Spleen (tissue), 7 donors: ENCODE results near the gene ST8SIA4.

Experiments
- POLR2A ChIP-seq, 3 donors: fragments of 450-650 bp; IDR thresholded peaks; one replicate each; pipeline ENCODE4 v1.5.1; 2017; ENCODE audit warnings: antibody characterized with exemption in 3 of 3, mild to moderate bottlenecking in 1 of 3
- TF ChIP-seq, protein P1 (sequence below), 11 experiments: fragments of 200-600 bp in 7 of 11; fragments of 450-650 bp in 4 of 11; sonication (generic) in 4 of 11; IDR thresholded peaks in 8 of 11; conservative IDR thresholded peaks in 3 of 11; 1 replicate in 7 of 11; 2 replicates in 4 of 11; pipeline versions ENCODE4 v1.4.0 to v1.8.0; 2016 to 2021; ENCODE audit warnings: antibody characterized with exemption in 11 of 11, inconsistent platforms in 4 of 11, mild to moderate bottlenecking in 1 of 11
- donor health status: DM: no; HTN: no; CAD: no; lungs with moderate emphysema.
- donor health status: DM: no; HTN: no; CAD: no.
- donor health status: DM: no; HTN: no; CAD: no.

DNA sequence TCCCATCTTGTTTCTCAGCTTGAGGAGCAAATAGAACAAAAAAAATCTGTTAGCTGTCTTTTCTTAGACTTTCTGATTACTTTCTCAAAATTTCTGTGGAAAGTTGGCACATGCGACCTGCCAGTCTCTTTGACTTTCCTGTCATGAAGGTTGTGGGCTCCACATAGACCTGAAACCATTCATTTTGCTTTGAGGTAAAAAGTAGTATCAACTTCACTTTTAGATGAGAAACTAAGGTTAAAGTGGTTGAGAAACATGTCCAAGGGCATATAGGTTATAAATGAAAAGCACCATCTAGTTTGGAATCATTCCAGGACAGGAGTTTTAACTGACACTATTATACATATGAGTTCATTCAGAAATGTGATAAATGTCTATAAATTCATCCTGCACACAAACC, 42.7 kb downstream of the ST8SIA4 start:
- no peak for TF ChIP-seq POLR2A (IDR thresholded peaks at IDR 0.05)
- TF ChIP-seq, protein P1, sequence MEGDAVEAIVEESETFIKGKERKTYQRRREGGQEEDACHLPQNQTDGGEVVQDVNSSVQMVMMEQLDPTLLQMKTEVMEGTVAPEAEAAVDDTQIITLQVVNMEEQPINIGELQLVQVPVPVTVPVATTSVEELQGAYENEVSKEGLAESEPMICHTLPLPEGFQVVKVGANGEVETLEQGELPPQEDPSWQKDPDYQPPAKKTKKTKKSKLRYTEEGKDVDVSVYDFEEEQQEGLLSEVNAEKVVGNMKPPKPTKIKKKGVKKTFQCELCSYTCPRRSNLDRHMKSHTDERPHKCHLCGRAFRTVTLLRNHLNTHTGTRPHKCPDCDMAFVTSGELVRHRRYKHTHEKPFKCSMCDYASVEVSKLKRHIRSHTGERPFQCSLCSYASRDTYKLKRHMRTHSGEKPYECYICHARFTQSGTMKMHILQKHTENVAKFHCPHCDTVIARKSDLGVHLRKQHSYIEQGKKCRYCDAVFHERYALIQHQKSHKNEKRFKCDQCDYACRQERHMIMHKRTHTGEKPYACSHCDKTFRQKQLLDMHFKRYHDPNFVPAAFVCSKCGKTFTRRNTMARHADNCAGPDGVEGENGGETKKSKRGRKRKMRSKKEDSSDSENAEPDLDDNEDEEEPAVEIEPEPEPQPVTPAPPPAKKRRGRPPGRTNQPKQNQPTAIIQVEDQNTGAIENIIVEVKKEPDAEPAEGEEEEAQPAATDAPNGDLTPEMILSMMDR (IDR thresholded peaks at IDR 0.05 in 8 of 11, conservative IDR thresholded peaks at IDR 0.05 in 3 of 11): no peak
